Activated gamma-delta T cell treated with anti-CD3 and anti-CD28 coated beads, Interleukin-2, amount 50 U/mL, for 16 hours (primary cell): ENCODE measurements around the gene NEDD4L.
"Not testable (repeated sequence)": the region's sequence is repeated elsewhere in the genome, so short reads cannot be mapped to it uniquely, and the experiment has no call there.

Experiments used
- DNase-seq: peaks from one replicate; pipeline ENCODE4 v3.0.0-alpha.2; 2020; ENCODE audit warnings: low read depth

NEDD4L gene

GRCh38 chr18:58378411-58379379 lies 334.7 kb downstream of the NEDD4L start:
- no peak for DNase-seq

DNA sequence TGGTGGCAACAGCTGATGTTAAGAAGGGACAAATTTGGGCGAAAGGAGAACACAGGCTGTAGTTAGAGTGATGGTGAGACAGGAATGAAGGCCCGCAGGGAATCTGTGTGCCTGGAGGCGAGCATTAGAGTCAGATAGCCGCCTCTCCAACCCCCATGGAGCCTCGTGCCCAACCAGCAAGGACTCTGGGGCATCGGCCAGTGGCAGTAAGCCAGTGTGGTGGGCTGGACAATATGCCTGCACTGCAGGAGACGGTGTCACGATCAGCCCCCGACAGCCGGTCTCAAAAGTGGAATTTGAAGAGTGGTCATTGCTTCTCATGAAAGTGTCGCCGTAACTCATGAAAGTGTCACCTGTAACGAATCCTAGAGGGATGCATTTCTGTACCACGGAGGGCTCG lies 335.4 kb downstream of the NEDD4L start:
- DNase-seq: no peak

- DNase-seq: not testable (repeated sequence)
Observed at GRCh38 chr18:58380113-58380512, 336.1 kb downstream of the NEDD4L start.

- no peak for DNase-seq
Observed at GRCh38 chr18:58381676-58382411, 337.8 kb downstream of the NEDD4L start.

DNA sequence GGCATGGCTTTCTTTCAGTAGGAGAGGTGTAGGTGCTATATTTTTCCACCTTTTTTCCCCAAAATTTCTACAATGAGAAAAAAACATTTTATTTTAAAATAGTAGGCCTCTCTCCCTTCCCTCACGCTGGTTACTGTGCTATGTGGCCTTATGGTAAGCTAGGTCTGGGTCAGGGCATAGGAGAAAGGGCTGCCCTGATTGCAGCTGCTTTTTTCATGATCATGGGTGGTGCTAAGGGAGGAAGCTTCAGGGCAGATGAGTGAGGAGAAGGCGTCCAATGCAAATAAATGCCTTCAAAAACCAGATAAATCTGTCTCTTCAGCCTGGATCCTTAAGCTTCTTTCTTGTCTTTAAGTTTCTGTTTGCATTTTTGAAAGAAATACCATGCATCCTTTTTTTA lies 338.4 kb downstream of the NEDD4L start:
- DNase-seq: no peak

DNA sequence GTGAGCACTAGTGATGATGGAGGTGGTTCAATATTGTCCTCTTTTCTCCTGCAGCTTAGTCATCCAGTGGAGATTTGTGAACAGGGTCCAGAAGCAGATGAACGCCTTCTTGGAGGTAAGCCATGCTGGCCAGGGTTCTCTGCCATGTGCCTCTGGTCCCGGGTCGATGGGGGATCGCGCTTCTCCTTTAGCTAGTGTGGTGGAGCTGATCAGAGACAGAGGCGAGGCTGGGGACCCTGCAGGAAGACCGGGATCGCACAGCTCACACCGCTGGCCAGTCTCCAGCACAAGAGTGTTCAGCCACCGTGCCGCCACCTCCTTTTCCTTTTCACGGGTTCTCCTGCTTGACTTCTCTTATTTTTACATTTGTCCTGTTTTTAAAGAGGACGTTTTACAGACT lies 341.4 kb downstream of the NEDD4L start:
- no peak for DNase-seq

DNA sequence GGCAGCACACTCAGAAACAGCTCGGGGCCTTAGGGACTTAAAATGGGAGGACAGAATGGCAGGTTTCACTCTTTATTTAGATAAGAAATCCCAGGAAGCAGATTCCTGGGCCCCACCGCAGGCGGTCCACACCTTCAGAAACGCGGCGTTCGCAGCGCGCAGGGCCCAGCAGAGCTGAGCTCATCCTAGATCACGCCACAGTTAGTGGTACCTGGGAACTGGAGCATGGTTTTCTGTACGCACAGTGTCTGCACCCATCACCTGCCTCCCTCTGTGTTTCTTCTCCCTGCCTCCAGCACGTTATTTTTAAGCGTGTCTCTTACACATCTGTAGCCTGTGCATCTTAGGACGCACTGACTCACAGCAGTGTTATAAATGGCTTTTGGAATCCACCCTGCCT lies 342.8 kb downstream of the NEDD4L start:
- DNase-seq: no peak

DNA sequence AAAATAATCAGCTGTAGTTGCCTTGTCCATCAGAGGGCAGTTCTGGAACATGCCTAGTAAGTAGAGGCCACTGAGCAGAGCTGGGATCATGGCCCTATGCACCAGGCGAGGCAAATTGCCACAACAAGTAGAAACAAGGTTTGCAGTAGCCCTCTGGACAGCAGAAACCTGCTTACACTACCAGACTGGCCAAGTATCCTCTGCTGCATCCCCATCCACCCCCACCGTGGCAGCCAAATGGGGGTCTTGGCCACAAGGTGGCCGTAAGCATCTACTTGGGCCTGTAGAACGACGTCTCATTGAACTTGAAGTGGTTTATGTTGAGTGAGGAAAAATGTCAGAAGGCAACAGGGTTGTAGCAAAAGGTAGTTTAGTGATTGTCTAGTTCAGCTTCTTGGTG lies 343.7 kb downstream of the NEDD4L start:
- no peak for DNase-seq

DNA sequence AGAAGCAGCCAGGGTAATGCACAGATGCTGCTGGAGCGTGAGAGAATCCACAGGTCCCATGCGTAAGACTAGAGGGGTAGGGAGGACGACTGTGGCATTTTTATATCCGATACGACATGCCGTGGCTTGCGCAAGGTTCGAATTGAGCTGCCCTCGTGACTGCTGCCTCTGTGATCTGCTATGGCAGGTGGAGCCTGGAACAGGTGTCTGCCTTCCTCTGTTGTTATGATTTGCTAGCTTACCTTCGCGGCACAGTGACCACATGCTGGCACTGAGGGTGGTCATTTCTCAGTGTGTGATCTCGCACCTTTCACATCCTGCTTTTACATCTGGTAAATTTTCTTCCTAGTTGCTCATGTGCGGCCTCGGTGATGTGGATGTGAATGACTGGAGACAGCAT lies 344.7 kb downstream of the NEDD4L start:
- no peak for DNase-seq

- no peak for DNase-seq
Observed at GRCh38 chr18:58389745-58390144, 345.7 kb downstream of the NEDD4L start.

DNA sequence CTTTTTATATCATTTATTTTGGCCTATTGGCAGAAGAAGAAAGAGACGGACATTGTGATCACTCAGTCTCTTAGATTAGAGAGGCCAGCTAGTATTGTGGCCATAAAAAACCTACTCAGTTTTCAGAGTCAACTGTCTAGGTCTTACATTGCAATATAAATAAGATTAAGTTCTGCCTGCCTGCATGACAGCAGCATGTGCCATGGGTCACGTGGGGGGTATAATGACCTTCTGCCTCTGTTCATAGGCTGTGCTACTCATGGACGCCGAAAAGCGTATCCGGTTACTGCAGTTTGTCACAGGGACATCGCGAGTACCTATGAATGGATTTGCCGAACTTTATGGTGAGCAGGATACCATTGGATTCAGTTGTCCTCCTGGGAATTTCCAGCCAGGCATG lies 346.4 kb downstream of the NEDD4L start:
- DNase-seq: no peak

DNA sequence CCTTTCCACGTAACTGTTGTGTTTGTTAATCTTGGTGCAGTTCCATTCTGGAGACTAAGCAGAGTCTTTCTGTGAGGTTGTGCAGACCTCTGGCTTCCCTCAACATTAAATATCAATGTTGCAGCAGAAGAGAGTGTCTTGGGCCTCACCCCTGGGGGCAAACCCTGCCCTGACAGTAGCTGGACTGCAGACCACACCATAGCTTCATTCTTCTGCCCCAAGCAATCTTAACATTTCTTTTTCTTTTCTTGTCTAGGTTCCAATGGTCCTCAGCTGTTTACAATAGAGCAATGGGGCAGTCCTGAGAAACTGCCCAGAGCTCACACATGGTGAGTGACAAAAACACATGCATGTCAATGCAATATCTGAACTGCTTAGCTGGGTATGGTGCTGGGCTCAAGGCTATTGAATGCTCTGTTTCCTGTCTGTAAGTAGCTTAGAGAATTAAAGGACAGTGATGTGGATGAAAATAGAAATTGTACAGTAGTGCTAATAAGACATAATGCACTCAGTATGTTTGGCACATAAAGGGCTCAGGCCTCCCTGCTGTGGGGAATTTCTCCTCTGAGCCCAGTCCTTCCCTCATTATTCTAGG lies 347.3 kb downstream of the NEDD4L start:
- no peak for DNase-seq

GRCh38 chr18:58391932-58392323 lies 347.9 kb downstream of the NEDD4L start:
- DNase-seq: no peak

GRCh38 chr18:58392324-58393000 lies 348.4 kb downstream of the NEDD4L start:
- DNase-seq: no peak

- DNase-seq: no peak
Observed at GRCh38 chr18:58393295-58393694, 349.3 kb downstream of the NEDD4L start.

DNA sequence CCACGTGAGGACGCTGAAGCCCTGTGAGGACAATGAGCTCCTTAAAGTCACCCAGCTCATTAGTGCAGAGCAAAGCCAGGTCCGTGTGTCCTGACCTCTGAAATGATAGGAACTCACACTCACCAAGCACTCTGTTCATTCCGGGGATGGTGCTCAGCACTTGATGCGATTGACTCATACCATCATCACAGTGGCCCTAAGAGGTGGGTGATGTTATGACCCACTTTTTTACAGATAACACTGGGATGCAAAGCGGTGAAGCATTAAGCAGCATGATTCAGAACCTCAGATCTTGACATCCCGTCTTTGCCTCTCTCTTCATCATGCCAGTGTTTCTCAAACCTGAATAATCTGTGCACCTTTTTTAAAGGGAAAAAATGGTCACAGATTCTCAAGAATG lies 350.0 kb downstream of the NEDD4L start:
- DNase-seq: no peak

GRCh38 chr18:58394602-58395425 lies 350.8 kb downstream of the NEDD4L start:
- no peak for DNase-seq

GRCh38 chr18:58396144-58396543 lies 352.1 kb downstream of the NEDD4L start:
- DNase-seq: no peak

DNA sequence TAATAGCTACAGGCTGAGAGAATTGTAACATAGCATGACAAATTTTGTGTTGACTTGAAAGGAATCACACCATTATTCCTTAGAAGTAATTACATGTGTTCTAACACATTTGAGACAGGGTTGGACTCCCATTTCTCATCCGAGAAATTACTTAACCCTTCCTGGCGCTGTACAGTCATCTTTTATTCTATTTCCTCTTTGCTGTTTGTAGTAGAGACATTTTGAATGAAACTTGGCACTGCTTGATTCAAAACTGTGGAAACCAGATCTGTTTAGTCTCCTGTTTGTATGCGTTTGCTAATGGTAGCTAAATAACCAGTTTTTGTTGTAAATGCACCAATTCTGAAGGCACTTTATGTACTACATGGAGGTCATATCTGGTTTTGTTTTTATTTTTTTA lies 352.9 kb downstream of the NEDD4L start:
- no peak for DNase-seq

DNA sequence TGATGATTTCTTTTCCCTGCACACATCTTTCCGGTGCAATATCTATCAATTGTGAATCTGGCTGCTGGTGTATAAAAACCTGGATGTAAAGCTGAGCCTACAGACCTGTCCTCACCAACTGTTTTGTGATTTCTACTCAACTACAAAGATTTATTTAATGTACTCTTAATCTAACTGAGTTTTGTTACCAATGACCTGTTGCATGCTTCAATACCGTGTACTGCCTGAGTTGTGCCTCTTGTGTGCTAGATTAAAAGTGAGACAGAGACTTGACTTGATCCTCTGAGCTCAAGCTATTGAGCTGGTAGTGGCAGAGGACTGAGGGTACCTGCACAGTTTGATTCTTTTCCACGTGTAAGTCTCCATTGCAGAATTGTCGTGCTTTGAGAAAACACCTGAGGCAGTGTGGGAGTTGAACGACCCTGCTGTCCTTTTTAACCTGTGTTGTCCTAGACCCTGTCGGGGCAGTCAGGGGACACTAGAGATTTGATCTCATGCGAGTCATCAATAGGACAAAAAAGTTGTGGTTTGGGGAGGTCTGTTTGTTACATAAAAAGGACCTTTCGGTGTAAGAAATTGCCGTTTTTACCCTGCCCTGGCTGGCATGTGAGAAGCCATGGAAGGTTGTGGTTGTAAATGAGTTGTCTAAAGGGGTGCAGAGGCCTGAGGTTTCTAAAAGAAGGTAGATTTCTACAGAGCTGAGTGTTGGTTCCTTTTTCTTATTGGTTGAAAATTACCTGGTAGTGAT lies 353.5 kb downstream of the NEDD4L start:
- no peak for DNase-seq
